ENCODE data around the gene COBLL1.

DNA sequence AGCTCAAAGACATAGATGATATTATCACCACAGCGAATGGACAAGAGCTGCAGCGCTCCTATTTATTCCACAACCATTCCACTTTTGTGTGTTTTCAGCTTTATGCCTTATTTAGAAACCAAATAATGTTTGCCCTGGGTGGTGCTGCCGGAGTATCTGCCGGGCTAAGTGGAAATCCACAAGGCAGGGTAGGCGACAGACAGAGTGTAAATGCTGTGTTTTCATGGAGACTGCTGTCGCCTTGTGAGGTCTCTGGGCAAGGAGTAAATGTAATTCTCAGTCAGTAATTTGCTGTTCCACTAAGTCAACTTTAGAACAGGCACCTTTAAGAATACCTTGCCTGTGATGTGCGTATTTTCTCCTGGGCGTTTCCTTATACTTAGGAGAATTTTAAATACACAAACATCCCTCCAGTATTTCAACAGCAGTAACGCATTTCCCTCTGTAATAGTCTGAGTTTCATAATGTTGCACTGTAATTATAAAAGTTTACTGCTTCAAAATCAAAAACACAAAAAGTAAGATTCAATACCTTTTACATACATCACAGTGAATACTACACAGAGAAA, 60.9 kb downstream of the COBLL1 start:
- TF ChIP-seq POLR2A (IDR thresholded peaks at IDR 0.05) = no peak
- TF ChIP-seq, protein P1, sequence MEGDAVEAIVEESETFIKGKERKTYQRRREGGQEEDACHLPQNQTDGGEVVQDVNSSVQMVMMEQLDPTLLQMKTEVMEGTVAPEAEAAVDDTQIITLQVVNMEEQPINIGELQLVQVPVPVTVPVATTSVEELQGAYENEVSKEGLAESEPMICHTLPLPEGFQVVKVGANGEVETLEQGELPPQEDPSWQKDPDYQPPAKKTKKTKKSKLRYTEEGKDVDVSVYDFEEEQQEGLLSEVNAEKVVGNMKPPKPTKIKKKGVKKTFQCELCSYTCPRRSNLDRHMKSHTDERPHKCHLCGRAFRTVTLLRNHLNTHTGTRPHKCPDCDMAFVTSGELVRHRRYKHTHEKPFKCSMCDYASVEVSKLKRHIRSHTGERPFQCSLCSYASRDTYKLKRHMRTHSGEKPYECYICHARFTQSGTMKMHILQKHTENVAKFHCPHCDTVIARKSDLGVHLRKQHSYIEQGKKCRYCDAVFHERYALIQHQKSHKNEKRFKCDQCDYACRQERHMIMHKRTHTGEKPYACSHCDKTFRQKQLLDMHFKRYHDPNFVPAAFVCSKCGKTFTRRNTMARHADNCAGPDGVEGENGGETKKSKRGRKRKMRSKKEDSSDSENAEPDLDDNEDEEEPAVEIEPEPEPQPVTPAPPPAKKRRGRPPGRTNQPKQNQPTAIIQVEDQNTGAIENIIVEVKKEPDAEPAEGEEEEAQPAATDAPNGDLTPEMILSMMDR (IDR thresholded peaks at IDR 0.05) = no peak
